Astrocyte of the hippocampus (primary cell): ENCODE data around the gene SYT12.
A peak's percentile ranks its signal among the peaks of the same experiment; 100 is the strongest.

Experiments used
- DNase-seq: peaks from one replicate; pipeline ENCODE4 v3.0.0; 2011; ENCODE audit warnings: low read depth, low spot score

The SYT12 gene

DNA sequence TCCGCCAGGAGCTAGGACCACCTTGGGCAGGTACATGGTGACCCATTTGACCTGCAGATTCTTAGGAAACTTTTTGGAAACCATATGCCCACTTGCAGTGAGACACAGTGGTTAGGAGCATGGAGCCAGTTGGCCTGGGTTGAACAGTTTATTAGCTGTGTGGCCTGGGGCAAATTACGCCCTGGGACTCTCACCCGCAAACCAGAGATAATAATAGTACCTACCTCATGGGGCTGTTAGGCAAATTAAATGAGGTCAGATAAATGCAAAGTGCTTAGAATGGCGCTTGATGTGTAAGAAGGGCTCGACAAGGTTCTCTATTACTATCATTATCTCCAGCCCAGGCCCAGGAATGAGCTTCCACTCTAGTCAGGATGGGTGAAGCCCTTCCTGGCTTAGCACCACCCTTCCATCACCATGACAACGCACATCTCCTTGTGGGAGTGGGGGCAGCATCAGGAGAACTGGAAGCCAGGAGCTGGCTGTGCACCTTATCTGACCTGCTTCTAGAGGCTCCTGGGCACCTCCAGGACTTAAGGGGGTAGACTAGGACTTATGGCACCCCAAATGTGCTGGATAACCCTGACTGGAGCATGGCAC is 5.1 kb downstream of the SYT12 start:
- DNase-seq: no peak

DNA sequence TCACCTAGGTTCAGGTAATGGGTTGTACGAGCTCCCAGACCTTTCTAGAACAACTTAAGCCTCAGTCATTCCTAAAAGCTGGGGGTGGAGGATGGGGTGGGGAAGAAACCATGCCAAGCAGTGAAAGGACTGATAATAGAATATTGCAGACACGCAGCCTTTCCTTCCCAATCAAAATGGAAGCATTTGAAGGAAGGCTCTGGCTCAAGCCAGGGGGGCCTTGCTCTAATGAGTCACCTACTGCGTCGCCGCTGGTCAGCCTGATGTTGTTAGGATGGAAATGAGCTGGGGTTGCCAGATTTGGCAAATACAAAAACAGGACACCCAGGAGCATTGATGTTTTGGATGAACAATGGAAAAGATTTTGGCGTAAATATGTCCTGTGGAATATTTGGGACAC is 6.2 kb downstream of the SYT12 start:
- peak; percentile 54 for DNase-seq

DNA sequence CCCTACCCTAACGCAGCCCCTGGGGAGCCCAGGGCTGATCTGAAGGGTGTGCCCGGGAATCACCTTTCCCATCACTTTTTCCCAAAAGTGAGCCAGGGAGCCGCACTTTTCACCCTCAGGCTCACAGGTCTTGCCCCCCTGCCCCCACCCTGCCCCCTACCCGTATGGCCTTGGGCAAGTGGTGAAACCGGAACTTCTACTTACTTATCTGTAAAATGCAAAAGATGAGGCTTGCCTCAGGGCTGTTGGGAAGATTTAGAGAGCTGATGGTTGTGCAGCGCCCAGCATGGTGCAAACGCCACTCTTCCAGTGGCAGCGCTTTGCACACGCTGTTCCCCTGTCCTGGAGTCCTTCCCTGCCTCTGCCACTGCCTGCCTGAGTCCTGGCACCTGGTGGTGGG is 8.0 kb downstream of the SYT12 start:
- DNase-seq: no peak

DNA sequence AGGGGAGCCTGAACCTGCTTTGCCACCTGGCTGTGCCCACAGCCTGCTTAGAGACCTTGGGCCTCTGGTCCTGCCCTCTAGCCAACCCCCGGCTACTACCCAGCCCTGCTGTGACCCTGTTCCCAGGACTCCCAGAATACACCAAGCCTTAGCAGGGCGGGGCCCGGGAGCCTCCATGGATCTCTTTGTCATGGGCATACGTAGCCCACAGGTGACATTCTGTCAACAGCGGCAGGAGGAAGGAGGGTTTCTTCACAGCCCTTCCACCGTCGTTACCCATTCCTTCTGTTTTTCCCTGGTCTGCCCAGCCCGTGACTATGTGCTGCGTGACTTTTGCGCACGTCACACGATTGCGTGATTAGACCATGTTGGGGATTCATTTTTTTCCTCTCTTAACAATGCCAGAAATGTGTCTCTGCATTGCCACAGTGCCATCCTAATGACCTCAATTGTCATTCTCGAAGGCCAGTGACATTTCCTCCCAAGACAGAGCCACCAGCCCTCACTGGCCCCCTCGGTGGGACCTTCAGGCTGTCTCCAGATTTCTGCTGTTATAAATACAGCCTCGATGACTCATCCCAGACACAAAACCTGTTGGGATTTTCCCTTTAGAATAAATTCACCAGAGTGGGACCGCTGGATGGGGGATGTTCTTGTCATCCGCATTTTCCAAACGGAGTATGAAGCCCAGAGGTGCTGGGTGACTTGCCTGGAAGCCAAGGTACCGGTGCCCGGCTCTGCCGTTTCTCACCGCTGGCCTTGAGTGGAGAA is 9.0 kb downstream of the SYT12 start:
- peak; percentile 77 for DNase-seq

DNA sequence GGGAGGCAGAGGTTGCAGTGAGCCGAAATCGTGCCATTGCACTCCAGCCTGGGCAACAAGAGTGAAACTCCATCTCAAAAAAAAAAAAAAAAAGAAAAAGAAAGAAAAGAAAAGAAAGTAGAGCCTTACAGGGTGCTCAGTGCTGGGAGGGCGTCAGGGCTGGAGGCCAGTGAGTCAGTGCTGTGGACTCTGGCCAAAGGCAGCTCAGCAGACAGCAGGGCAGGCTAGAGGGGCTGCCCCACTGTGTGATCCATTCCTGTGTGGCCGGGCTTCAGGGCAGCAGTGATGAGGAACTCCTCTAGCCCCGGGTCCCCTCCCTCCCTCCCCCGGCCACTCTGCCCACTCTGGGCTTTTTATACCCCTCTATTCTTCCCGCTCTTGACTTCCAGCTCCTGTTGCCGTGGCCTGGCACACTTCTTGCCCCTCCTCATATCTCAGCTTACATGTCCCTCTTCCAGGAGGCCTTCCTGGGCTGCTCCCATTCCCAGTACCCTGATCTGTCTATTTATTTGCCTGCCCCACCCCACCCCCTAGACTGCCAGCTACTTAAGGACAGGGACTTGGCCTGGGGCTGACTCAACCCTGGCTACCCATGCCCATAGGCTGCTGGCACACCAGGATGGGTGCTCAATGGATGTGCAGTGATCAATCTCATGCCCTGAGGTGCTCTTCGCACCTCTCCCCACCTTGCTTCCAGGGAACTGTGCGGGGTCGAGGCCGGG is 10.1 kb downstream of the SYT12 start:
- DNase-seq: peak; percentile 95

DNA sequence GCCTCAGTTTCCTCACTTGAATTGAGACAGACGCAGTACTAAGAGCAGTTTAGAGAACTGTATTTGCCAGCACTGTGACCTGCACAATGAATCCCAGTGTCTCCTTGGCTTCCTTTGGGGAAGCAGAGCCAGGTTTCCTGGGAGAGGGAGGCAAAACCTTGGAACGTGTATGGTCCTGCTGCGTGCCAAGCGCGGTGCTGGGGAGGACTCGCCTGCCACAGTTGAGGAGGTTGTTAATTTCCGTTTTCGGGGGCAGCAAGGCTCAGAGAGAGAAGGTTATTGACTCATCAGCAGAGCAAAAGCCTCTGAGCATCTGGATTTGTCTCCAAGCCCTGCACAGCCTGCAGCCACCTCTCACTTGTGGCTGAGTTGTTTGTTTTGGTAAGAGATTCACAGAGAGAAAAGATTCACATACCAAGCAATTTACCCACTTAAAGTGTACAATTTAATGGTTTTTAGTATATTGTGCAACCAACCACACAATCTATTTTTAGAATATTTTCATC is 10.8 kb downstream of the SYT12 start:
- peak; percentile 90 for DNase-seq

DNA sequence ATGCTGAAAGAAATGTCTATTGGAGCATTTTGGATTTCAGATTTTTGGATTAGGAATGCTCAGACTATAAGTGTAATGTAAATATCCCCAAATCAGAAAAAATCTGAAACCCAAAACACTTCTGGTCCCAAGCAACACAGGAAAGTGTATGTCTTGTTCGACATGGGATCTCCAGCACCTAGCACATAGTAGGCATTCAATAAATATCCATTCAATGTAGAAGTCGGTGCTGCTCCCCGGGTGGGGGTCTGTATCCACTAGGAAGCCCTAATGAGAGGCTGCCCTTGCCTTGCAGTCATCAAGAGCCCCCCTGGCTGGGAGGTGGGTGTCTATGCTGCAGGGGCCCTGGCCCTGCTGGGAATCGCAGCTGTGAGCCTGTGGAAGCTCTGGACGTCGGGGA is 11.4 kb downstream of the SYT12 start:
- no peak for DNase-seq

DNA sequence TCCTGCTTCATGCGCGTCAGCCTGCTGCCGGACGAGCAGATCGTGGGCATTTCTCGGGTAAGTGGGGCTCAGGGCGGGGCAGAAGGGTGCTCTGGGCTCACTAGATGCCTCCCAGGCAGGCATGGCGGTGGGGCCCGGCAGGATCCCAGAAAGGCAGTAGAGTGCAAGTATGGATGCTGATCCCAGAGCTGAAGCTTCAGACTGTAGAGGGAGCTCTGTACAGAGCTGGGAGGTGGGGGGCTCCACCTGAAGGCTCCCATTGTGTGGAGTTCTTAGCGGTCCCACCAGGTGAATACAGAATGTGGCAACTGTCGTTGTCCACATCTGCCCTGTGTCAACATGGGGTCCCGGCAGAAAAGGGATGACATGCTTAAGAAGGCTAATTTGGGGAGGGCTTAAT is 17.2 kb downstream of the SYT12 start:
- DNase-seq: no peak

DNA sequence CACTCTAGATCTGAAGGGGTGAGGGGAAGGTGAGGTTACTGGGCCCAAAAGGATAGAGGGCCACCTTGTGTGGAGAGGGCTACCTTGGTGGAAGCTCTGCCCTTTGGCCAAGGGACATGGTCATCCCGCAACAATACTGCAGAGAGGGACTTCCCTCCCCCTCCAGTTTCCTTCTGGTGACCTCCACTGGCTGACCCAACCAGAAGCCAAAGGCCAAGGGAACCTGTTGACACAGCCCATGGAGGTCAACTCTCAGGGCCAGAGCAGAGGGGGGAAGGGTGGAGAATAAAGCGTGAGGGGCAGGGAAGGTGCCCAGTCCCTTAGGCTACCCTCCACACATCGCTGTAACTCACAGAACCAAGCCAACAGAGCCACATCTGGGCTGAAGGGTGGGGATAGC is 18.7 kb downstream of the SYT12 start:
- no peak for DNase-seq

DNA sequence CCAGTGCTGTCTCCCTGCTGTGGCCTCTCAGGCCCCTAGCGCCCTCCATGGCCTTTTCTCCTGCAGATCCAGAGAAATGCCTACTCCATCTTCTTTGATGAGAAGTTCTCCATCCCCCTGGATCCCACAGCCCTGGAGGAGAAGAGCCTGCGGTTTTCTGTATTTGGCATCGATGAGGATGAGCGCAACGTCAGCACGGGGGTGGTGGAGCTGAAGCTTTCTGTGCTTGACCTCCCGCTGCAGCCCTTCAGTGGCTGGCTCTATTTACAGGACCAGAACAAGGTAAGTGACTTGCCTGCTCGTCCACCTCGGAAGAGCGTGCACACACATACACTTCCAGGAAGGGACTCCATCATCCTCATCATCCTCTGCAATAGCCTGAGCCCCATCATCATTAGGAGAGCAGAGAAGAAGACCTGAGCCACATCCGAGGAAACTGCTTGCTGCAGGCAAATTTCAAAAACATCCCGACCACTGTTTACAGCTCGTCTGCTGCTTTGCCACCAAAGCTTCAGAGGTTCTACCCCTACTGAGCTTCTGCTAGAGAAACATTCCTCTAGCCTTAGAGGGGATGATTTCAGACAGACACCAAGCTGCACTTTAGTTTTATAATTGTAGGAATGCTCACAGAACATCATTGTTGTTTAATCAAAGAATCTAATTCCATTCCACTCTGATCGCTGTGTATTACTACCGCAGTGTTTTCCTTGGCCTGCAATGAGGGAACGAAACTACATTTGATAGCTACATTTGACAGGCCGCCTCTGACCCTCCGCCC is 20.8 kb downstream of the SYT12 start:
- DNase-seq: no peak

DNA sequence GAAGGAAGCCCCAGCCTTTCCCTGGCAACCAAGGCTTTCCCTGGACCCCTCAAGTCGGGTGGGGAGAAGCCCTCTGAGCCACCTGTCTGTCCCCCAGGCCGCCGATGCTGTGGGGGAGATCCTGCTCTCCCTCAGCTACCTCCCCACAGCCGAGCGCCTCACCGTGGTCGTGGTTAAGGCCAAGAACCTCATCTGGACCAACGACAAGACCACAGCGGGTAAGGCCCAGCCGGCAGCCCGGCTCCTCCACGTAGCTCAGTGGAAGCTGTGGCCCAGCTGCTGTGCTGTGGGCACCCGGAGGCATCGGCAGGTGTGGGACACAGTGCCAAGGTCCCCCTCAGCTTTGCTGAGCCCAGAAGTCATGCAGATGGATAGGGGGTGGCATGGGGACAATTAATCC is 21.6 kb downstream of the SYT12 start:
- peak; percentile 71 for DNase-seq

DNA sequence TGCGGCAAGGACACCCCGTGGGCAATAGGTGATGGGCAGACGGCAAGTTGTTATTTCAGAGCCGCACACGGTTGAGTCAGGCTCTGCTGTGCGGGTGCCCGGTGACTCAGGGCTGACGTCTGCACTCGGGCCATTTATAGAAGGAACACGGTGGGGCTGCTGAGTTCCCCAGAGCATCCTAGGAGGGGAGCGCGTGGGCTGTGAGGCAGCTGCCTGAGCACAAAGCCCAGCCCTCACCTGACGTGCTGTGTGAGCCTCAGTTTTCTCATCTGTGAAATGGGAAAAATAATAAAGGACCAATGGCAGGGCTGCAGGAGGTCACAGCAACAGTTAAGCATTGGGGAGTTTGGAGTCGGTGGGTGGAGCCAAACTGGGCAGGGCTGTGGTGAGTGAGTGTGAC is 22.4 kb downstream of the SYT12 start:
- peak; percentile 93 for DNase-seq

DNA sequence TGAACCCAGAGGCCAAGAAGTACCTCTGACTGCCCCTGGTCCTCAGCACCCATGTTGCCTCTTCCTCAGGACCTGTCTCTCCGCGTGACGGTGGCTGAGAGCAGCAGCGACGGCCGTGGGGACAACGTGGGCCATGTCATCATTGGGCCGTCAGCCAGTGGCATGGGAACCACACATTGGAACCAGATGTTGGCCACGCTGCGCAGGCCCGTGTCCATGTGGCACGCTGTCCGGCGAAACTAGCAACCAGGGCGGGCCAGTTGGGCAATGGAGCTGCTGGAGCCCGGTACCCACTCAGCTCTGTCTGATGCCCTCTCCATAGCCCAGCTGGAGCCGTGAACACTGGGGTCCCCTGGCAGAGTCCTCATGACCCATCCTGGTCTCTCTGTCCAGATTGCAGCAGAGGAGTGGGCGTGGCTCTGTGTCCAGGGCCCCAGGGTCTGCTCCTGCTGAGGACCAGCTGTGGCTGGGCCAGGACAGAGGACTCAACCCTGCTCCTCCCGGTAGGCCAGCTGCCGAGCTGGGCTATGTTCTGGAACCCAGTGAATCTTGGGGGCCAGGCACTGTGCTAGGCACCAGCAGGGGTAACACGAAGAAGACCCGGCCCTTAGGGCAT is 25.7 kb downstream of the SYT12 start:
- DNase-seq: no peak

DNA sequence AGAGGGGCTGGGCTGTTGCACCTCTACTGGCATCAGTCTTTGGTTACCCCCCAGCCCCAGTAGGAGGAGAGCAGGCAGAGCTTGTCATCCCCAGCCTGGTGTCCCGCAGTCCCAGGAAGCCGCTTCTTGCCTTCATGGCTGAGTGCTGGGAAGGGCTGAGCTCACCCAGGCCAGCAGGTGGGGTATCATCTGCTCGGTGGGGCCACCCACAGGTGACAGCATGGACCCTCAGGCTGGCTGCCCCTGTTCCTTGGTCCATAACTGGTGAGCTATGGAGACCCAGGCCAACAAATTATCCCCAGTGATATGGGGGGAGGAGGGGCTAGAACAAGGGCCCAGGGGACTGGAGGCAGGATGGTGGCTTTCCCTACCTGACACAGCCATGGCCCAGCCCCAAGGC is 27.2 kb downstream of the SYT12 start:
- no peak for DNase-seq

DNA sequence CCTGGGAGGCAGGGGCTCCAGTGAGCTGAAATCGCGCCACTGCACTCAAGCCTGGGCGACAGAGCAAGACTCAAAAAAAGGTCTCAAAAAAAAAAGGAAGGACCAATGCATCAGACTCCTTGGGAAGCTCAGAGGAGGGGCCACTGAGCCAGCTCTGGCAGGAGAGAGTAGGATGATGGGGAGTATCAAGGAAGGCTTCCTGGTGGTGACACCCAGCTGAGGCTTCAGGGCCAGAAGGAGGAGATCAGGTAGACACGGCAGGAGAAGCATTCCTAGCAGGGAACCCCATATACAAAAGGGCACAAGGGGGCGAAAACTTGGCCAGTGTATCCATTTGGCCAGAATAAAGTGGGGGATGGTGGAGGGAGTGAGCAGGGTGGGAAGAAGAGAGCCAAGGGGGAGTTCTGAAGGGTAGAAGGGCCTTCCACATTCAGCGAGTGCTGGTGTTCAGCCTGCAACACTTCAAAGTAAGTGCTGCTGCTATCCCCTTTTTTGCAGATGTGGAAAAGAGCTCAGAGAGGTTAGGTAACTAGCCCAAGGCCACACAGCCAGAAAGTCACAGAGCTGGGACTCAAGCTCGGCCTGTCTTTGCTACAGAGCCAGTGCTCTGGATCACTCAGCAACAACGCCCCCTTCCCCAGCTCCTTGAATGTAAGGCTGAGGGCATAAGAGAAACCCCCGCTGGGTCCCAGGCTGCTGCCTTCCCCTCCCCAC is 28.4 kb downstream of the SYT12 start:
- DNase-seq: no peak

DNA sequence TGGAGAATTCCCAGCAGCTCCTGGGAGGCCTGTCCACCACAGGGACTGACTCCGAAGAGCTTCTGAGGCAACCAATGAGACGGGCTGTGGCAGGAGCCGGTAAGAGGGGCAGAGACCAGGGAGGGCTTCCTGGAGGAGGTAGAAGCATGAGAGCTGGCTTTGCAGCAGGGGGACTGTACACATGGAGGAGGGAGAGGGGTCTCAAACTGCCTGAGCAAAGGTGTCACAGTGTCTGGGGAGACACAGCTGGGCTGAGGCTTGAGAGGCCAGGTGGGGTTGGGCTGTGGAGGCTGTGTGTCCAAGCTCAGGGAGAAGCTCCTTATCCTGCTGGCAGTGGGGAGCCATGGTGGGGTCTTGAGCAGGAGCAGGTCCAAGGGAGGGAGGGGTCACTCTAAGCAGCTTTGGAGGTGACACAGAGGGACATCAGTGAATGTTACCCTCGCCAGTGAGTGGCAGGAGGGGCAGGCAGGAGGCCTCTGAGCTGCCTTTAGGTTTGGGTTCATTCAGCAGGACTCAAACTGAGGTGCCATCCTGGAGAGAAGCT is 29.1 kb downstream of the SYT12 start:
- no peak for DNase-seq

DNA sequence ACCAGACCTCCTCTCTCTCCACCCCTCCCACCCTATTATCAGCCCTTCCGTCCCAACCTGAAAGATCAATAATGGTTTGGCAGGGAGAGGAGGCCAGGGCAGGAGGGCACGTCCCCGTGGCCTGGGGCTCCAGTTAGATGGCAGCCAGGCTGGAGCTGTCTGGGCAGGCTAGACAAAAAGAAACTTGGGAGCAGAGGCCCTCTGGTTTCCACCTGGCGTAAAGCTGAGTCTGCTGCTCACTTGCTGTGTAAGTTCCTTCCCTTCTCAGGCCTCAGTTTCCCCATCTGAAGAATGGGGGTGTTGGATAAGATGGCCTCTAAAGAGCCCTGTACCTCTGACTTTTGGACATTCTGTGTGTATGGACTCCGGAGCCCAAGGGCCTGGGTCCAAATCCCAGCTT is 30.0 kb downstream of the SYT12 start:
- no peak for DNase-seq

DNA sequence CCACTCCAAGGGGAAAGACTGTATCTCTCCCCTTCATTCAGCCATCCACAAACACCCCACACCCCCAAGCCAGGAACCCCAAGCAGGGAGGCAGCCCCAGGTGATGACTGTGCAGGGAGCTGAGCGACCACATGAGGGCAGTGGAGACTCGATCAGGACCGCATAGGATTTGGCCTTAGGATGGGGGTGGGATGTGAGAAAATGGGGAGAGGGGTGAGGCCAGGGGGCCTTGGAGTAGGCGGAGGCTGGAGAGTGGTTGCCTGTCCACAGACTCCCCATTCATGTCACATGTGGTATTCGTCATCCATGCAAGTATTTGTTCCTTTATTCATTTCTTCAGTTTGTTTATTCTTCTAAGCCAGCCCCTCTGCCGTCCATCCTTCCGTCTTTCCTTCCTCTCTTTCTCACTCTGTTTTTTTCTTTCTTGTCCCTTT is 31.0 kb downstream of the SYT12 start:
- peak; percentile 80 for DNase-seq

DNA sequence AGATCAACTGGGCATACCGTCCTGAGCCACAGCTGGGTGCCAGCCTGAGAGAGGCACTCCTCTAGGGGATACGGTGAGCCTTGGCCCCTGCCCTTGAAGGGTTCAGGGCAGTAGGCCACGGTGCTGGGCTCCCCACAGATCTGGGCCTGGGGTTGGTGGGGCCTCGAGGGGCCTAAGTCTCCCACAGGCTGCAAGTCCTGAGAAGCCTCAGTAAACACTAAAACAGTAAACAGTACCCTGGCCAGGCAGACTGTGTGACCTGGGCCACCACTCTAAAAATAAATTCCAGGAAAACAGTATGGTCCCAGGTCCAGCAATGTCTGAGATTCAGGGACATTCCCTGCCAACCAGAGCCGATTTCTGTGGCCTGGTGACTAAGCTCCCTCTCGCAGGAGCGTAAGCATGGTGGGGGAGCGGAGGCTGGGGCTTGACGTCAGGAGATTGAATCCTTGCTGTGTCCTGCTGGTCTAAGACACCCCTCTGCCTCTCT is 31.5 kb downstream of the SYT12 start:
- DNase-seq: peak; percentile 93

DNA sequence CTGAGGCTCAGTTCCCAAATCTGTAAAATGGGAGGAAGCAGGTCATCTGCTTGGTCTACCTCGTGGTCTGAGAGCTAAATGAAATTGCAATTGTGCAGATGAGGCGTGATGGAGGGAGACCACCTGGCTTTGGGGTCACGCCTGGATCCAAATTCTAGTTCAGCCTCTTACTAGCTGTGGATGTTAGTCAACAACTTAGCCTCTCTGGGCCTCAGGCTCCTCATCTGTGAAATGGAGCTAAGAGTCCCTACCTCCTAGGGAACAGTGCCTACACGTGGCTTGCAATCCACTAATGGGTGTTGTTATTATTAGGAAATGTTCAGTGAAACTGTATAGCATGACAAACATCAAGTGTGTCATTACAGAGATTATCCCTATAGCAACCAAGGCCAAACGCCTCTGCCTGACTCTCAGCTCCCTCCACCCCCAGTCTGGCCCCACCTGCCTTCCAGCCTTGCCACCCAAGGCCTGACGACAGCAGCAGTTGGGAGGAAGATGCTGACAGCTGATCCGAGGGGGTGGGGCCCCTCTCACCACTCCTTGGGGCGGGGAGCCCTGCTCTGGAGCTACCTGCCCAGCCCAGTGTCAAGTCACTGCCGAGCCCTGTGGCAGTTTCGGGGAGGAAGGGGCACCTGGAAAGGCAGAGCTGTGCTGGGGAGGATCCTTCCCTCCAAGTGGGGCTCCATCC is 32.0 kb downstream of the SYT12 start:
- DNase-seq: peak; percentile 62
